Thyroid gland (tissue), 4 donors: ENCODE data around the gene GPR55.

ENCODE experiments used
- POLR2A ChIP-seq, 2 donors: fragments of 450-650 bp; IDR thresholded peaks; one replicate each; pipeline ENCODE4 v1.6.1; 2017; ENCODE audit warnings: antibody characterized with exemption in 2 of 2, mild to moderate bottlenecking in 2 of 2, moderate library complexity in 1 of 2
- TF ChIP-seq, protein P1 (sequence below), 6 experiments: fragments of 200-600 bp in 3 of 6; fragments of 450-650 bp in 3 of 6; sonication (generic) in 3 of 6; IDR thresholded peaks; one replicate each; pipeline ENCODE4 v1.5.1; 2016 to 2019; ENCODE audit warnings: antibody characterized with exemption in 6 of 6, mild to moderate bottlenecking in 2 of 6, inconsistent platforms in 1 of 6, moderate library complexity in 1 of 6

DNA sequence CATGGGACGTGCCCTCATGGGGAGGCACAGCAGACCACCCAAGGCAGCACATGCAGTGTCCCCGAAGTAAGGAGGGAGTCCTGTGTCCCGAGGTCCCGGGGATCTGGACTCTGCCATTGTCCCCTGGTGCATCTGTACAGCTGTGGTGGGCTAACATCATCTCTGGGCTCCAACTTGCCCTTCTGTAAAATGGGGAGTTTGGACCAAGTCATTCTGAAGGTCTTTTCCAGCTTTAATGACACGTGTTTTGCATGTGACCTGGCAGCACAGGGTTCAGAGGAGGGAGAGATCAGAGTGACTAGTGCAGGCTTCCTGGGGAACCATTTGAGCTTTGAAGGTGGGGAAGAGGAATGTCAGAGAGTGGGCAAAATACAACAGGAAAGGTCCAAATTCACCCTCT, 38.8 kb downstream of the GPR55 start:
- TF ChIP-seq, protein P1, sequence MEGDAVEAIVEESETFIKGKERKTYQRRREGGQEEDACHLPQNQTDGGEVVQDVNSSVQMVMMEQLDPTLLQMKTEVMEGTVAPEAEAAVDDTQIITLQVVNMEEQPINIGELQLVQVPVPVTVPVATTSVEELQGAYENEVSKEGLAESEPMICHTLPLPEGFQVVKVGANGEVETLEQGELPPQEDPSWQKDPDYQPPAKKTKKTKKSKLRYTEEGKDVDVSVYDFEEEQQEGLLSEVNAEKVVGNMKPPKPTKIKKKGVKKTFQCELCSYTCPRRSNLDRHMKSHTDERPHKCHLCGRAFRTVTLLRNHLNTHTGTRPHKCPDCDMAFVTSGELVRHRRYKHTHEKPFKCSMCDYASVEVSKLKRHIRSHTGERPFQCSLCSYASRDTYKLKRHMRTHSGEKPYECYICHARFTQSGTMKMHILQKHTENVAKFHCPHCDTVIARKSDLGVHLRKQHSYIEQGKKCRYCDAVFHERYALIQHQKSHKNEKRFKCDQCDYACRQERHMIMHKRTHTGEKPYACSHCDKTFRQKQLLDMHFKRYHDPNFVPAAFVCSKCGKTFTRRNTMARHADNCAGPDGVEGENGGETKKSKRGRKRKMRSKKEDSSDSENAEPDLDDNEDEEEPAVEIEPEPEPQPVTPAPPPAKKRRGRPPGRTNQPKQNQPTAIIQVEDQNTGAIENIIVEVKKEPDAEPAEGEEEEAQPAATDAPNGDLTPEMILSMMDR (IDR thresholded peaks at IDR 0.05) = no peak
- TF ChIP-seq POLR2A (IDR thresholded peaks at IDR 0.05) = no peak
